WERI-Rb-1 (cell line): ENCODE results near the gene MROH2A.

Experiments used
- DNase-seq: peaks from one replicate; pipeline ENCODE4 v3.0.0-alpha.2; 2020
- H3K27ac ChIP-seq: fragments of 250-450 bp; sonication (Bioruptor Pico); 2 replicates; pipeline ENCODE4 v1.5.1; 2020; ENCODE audit warnings: mild to moderate bottlenecking, moderate library complexity
- H3K27me3 ChIP-seq: fragments of 250-450 bp; sonication (Bioruptor Pico); 2 replicates; pipeline ENCODE4 v1.5.1; 2021; ENCODE audit warnings: mild to moderate bottlenecking, low read depth, moderate library complexity; ENCODE audit not compliant: insufficient read depth, severe bottlenecking
- H3K36me3 ChIP-seq: fragments of 250-450 bp; sonication (Bioruptor Pico); 2 replicates; pipeline ENCODE4 v1.5.1; 2020; ENCODE audit warnings: mild to moderate bottlenecking, moderate library complexity
- H3K4me3 ChIP-seq: 2 replicates; pipeline ENCODE4 v1.5.1; 2011; ENCODE audit warnings: low read depth, mild to moderate bottlenecking, control low read depth, low read length
- H3K9me3 ChIP-seq: fragments of 250-450 bp; sonication (Bioruptor Pico); 2 replicates; pipeline ENCODE4 v1.5.1; 2021; ENCODE audit warnings: mild to moderate bottlenecking, moderate library complexity; ENCODE audit not compliant: severe bottlenecking
- CTCF ChIP-seq: IDR thresholded peaks from 2 replicates; pipeline ENCODE4 v1.5.1; 2011; ENCODE audit warnings: low read depth, mild to moderate bottlenecking, control low read depth, inconsistent platforms, low read length

MROH2A gene

GRCh38 chr2:233836359-233836758, 58.2 kb downstream of the MROH2A start:
- Histone ChIP-seq H3K9me3 (no peaks in the 10 kb centered on the region), H3K36me3 (peaks cover 71% of the 10 kb centered on the region), H3K4me3 (no peak overlapping the region), H3K27ac (no peak overlapping the region), H3K27me3 (no peaks in the 10 kb centered on the region)
- no peak for DNase-seq
- no peak for TF ChIP-seq CTCF

GRCh38 chr2:233837694-233838229, 59.6 kb downstream of the MROH2A start:
- no peak for DNase-seq
- no peaks in the 10 kb centered on the region for H3K9me3 ChIP-seq
- no peak for TF ChIP-seq CTCF
- H3K27ac ChIP-seq: no peak overlapping the region
- peaks cover 86% of the 10 kb centered on the region for H3K36me3 ChIP-seq
- no peak overlapping the region for H3K4me3 ChIP-seq
- no peaks in the 10 kb centered on the region for H3K27me3 ChIP-seq

GRCh38 chr2:233838251-233838650, 60.1 kb downstream of the MROH2A start:
- Histone ChIP-seq H3K27ac (no peak overlapping the region), H3K4me3 (no peak overlapping the region), H3K27me3 (no peaks in the 10 kb centered on the region), H3K9me3 (no peaks in the 10 kb centered on the region), H3K36me3 (peaks cover 89% of the 10 kb centered on the region)
- TF ChIP-seq CTCF: no peak
- no peak for DNase-seq

GRCh38 chr2:233838726-233839446, 60.8 kb downstream of the MROH2A start:
- no peak for TF ChIP-seq CTCF
- H3K36me3 ChIP-seq: peaks cover 96% of the 10 kb centered on the region

GRCh38 chr2:233839447-233839820, 61.3 kb downstream of the MROH2A start:
- Histone ChIP-seq H3K27me3 (no peaks in the 10 kb centered on the region), H3K9me3 (no peaks in the 10 kb centered on the region), H3K27ac (no peak overlapping the region), H3K4me3 (no peak overlapping the region), H3K36me3 (peaks cover 96% of the 10 kb centered on the region)
- DNase-seq: no peak
- no peak for TF ChIP-seq CTCF

More at GRCh38 chr2:233838726-233839446, 60.8 kb downstream of the MROH2A start:
- DNase-seq: no peak
- Histone ChIP-seq H3K27ac (no peak overlapping the region), H3K9me3 (no peaks in the 10 kb centered on the region), H3K27me3 (no peaks in the 10 kb centered on the region), H3K4me3 (no peak overlapping the region)

- DNase-seq: no peak
- Histone ChIP-seq H3K4me3 (no peak overlapping the region), H3K36me3 (peaks cover 96% of the 10 kb centered on the region), H3K27me3 (no peaks in the 10 kb centered on the region), H3K9me3 (no peaks in the 10 kb centered on the region), H3K27ac (no peak overlapping the region)
- no peak for TF ChIP-seq CTCF
Observed at GRCh38 chr2:233840520-233840919, 62.4 kb downstream of the MROH2A start.
